ENCODE measurements around the gene DMC1. TPM values are rescaled to one million over a fixed set of nuclear protein-coding genes. Genes with fewer than 3 reads are reported as not detected.

DMC1 gene
- total and polyA plus RNA-seq, 2 of the 4 experiments (the other 2 are of a cell fraction): 0.18 to 0.38 TPM

DNA sequence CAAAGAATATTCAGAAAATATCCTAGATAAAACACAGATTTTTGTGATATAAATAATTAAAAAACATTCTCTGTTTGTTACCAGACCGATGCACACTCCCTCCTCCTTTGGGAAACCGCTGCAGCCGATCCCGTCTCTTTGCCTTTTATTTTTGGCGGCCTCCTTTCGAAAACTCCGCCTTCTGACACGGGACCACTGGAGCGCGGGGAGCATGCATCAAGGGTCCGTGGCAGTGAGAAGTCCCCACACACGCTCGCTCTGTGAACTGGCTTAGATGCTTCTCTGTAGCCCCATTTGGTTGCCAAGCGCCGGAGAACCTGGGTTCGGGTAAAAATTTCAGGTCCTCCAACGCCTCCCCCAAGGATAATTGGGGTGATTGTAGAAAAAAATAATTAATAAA is 80.8 kb downstream of the DMC1 start:
- Histone ChIP-seq H2AFZ (replicated peaks; ENCODE audit: low read length, poor library complexity) (no peak overlapping the region), H3K14ac (replicated peaks; ENCODE audit: low read depth, low read length) (no peak overlapping the region), H3K9ac (ENCODE audit: low read depth, low read length) (no peak overlapping the region), H4K20me1 (ENCODE audit: insufficient read depth, low read length) (peaks cover 90% of the 10 kb centered on the region), H3K4me3 (ENCODE audit: insufficient read depth, low read depth, low read length) (no peak overlapping the region), H2AK5ac (ENCODE audit: low read depth, low read length) (no peak overlapping the region), H3K4ac (ENCODE audit: low read depth, low read length) (no peak overlapping the region), H3K23ac (ENCODE audit: low read depth, low read length) (no peak overlapping the region), H4K91ac (ENCODE audit: insufficient read depth, low read depth, low read length) (no peak overlapping the region), H3K4me2 (ENCODE audit: low read depth, low read length) (no peak overlapping the region), H2BK120ac (ENCODE audit: low read depth, low read length) (no peak overlapping the region), H3K9me1 (ENCODE audit: insufficient read depth, low read length) (peaks cover 21% of the 10 kb centered on the region), H3K79me1 (ENCODE audit: low read depth in 1 of 2, low read length in 2 of 2) (peaks cover 46 to 78% of the 10 kb centered on the region in 2 experiments), H3K9me3 (ENCODE audit: control insufficient read depth, insufficient read depth, low read length) (no peaks in the 10 kb centered on the region), H4K5ac (ENCODE audit: low read depth, low read length) (no peak overlapping the region), H3K4me1 (ENCODE audit: control insufficient read depth, insufficient read depth, low read length) (peaks cover 24% of the 10 kb centered on the region), H3K27me3 (ENCODE audit: control insufficient read depth, insufficient read depth, low read length) (no peaks in the 10 kb centered on the region), H2BK20ac (ENCODE audit: low read depth, low read length) (no peak overlapping the region), H4K8ac (ENCODE audit: low read depth in 2 of 2, low read length in 2 of 2) (no peak overlapping the region), H2AK9ac (replicated peaks; ENCODE audit: low read depth, low read length, poor library complexity) (no peak overlapping the region), H3K56ac (ENCODE audit: extremely low read depth, insufficient read depth, low read length) (no peak overlapping the region), H3K36me3 (ENCODE audit: control insufficient read depth, insufficient read depth, low read length) (peaks cover 65% of the 10 kb centered on the region), H2BK5ac (ENCODE audit: low read depth, low read length, poor library complexity, severe bottlenecking) (no peak overlapping the region), H3K18ac (ENCODE audit: low read depth, low read length) (no peak overlapping the region), H3K27ac (ENCODE audit: insufficient read depth, low read length) (no peak overlapping the region), H2BK15ac (ENCODE audit: low read depth, low read length) (no peak overlapping the region)
- in situ Hi-C loops (cut with MboI; ENCODE audit: low sequenced_read_pairs): no loop called here
- dilution Hi-C loops (cut with HindIII; ENCODE audit: low sequenced_read_pairs, unreplicated experiment): no loop called here
- ChIA-PET POLR2A (ENCODE audit: unreplicated experiment) (no interaction called here), CTCF (no interaction called here)
- intact Hi-C loops (cut with micrococcal nuclease): no loop called here
- DNase-seq: no peak
- no peak for TF ChIP-seq RCOR1 (IDR thresholded peaks at IDR 0.05; ENCODE audit: insufficient replicate concordance, low read length)
- no peak for TF ChIP-seq RAD21 (IDR thresholded peaks at IDR 0.05; ENCODE audit: low read length)
- TF ChIP-seq MAFK (IDR thresholded peaks at IDR 0.05; ENCODE audit: low read depth, low read length): no peak
- TF ChIP-seq, protein P1, sequence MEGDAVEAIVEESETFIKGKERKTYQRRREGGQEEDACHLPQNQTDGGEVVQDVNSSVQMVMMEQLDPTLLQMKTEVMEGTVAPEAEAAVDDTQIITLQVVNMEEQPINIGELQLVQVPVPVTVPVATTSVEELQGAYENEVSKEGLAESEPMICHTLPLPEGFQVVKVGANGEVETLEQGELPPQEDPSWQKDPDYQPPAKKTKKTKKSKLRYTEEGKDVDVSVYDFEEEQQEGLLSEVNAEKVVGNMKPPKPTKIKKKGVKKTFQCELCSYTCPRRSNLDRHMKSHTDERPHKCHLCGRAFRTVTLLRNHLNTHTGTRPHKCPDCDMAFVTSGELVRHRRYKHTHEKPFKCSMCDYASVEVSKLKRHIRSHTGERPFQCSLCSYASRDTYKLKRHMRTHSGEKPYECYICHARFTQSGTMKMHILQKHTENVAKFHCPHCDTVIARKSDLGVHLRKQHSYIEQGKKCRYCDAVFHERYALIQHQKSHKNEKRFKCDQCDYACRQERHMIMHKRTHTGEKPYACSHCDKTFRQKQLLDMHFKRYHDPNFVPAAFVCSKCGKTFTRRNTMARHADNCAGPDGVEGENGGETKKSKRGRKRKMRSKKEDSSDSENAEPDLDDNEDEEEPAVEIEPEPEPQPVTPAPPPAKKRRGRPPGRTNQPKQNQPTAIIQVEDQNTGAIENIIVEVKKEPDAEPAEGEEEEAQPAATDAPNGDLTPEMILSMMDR (conservative IDR thresholded peaks at IDR 0.05; ENCODE audit: low read depth, low read length): no peak
- no peak for TF ChIP-seq CEBPB (IDR thresholded peaks at IDR 0.05; ENCODE audit: low read depth, low read length)
- TF ChIP-seq MAZ (IDR thresholded peaks at IDR 0.05; ENCODE audit: borderline replicate concordance, low read depth, low read length): no peak
- TF ChIP-seq BHLHE40 (IDR thresholded peaks at IDR 0.05; ENCODE audit: low read depth, low read length): no peak
- BruUV-seq (replicated peaks): no TSS peak
- no peak for ATAC-seq (ENCODE audit: low read depth)
- WGBS, 2 experiments (ENCODE audit: extremely low coverage in 2 of 2, insufficient read length in 1 of 2): 93% methylated on average over 7 of the region's 17 CpGs; no CpG with 5 or more reads in 1 of the 2 experiments
